ENCODE results near the gene ENHO. TPM values are rescaled to one million over a fixed set of nuclear protein-coding genes. Genes with fewer than 3 reads are reported as not detected.

The ENHO gene
- total and polyA plus RNA-seq, 2 of the 8 experiments (the other 6 are each of a cell fraction or from before 2014, with no cell fraction given): 12.2 to 49.4 TPM

DNA sequence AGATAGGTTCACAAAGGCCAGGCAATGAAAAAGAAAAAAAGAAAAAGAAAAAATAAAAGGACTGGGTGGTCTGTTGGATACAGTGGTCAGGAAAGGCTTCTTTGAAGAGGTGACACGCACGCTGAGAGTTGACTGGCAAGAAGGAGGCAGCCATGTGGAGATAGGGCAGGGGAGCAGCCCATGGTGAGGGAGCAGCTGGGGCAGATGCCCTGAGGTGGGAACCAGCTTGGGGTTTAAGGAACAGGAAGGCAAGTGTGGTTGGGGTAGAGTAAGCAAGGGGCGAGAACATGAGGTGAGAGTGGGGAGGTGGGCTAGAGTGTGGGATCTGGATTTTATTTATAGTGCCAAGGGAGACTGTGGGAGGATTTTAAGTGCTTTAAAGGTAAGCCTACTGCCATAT lies 6.8 kb downstream of the ENHO start (continued):
- no peak for TF ChIP-seq POLR2AphosphoS5 (IDR thresholded peaks at IDR 0.05; ENCODE audit: low read depth, low read length)
- TF ChIP-seq TEAD4 (IDR thresholded peaks at IDR 0.05; ENCODE audit: low read depth, low read length): no peak
- no peak for TF ChIP-seq PHF8 (conservative IDR thresholded peaks at IDR 0.05; ENCODE audit: low read depth, low read length)
